NCI-H2081 (cell line): ENCODE results near the gene PRRT1B.
"Not testable (repeated sequence)": the region's sequence is repeated elsewhere in the genome, so short reads cannot be mapped to it uniquely, and the experiment has no call there.

ENCODE experiments used
- DNase-seq, 2 experiments: peaks; one replicate each; lab custom pipeline; 2025; lab: John Stamatoyannopoulos, UW

Gene PRRT1B

GRCh38 chr9:131545003-131545785, at the start of gene PRRT1B:
PRRT1B (plus strand) TSS chr9:131545523; CDS start chr9:131545616, 93 bp downstream.
- DNase-seq = peak; percentile 21 to 70

GRCh38 chr9:131495785-131496184, 49.5 kb upstream of the PRRT1B start:
- no peak for DNase-seq

GRCh38 chr9:131496844-131497405, 48.4 kb upstream of the PRRT1B start:
- DNase-seq = no peak

- DNase-seq = no peak
These were observed 46.0 kb upstream of the PRRT1B start for GRCh38 chr9:131499254-131499767.

- no peak for DNase-seq
These were observed 44.9 kb upstream of the PRRT1B start for GRCh38 chr9:131500377-131500776.

GRCh38 chr9:131500939-131501541, 44.3 kb upstream of the PRRT1B start:
- DNase-seq = no peak

GRCh38 chr9:131502781-131503625, 42.3 kb upstream of the PRRT1B start, which contains the start of gene POMT1:
POMT1 (plus strand) TSS chr9:131502918; CDS start chr9:131504219, 1,301 bp downstream.
- peak; percentile 89 to 92 for DNase-seq

- peak in 1 of 2 experiments; percentile 14 for DNase-seq
These were observed 41.5 kb upstream of the PRRT1B start for GRCh38 chr9:131503626-131504465.

- DNase-seq = no peak
These were observed 40.3 kb upstream of the PRRT1B start for GRCh38 chr9:131505012-131505411.

- no peak for DNase-seq
These were observed 33.9 kb upstream of the PRRT1B start for GRCh38 chr9:131511416-131511815.

GRCh38 chr9:131511880-131512279, 33.4 kb upstream of the PRRT1B start:
- no peak for DNase-seq

- no peak for DNase-seq
These were observed 32.1 kb upstream of the PRRT1B start for GRCh38 chr9:131513177-131513576.

GRCh38 chr9:131515559-131516031, 29.7 kb upstream of the PRRT1B start:
- DNase-seq = not testable (repeated sequence)

GRCh38 chr9:131516100-131516499, 29.2 kb upstream of the PRRT1B start:
- no peak for DNase-seq

GRCh38 chr9:131516930-131517329, 28.4 kb upstream of the PRRT1B start:
- DNase-seq = no peak

GRCh38 chr9:131517761-131518190, 27.5 kb upstream of the PRRT1B start:
- no peak for DNase-seq

- no peak for DNase-seq
These were observed 26.8 kb upstream of the PRRT1B start for GRCh38 chr9:131518553-131518952.

- DNase-seq = no peak
These were observed 24.8 kb upstream of the PRRT1B start for GRCh38 chr9:131520503-131520902.

GRCh38 chr9:131521203-131521602, 24.1 kb upstream of the PRRT1B start:
- DNase-seq = no peak

- DNase-seq = no peak
These were observed 23.5 kb upstream of the PRRT1B start for GRCh38 chr9:131521822-131522221.
